Ammon's horn (tissue), 1 donor: Measurements from ENCODE around the gene IRX1.

ENCODE experiments used
- DNase-seq: peaks from one replicate; pipeline ENCODE4 v3.0.0-alpha.2; 2016; ENCODE audit warnings: low spot score

Gene IRX1

GRCh38 chr5:3600106-3601060 lies 4.8 kb downstream of the IRX1 start:
- no peak for DNase-seq

GRCh38 chr5:3601061-3601710 lies 5.6 kb downstream of the IRX1 start:
- DNase-seq, result no peak

- DNase-seq, result no peak
Observed at GRCh38 chr5:3601911-3602782, 6.5 kb downstream of the IRX1 start.

- DNase-seq, result no peak
Observed at GRCh38 chr5:3602785-3603502, 7.3 kb downstream of the IRX1 start.

- DNase-seq, result no peak
Observed at GRCh38 chr5:3604501-3604900, 8.9 kb downstream of the IRX1 start.

- no peak for DNase-seq
Observed at GRCh38 chr5:3605298-3606010, 9.8 kb downstream of the IRX1 start.

- DNase-seq, result no peak
Observed at GRCh38 chr5:3606121-3606831, 10.6 kb downstream of the IRX1 start.

- DNase-seq, result no peak
Observed at GRCh38 chr5:3607541-3608181, 12.0 kb downstream of the IRX1 start.

GRCh38 chr5:3609120-3609681 lies 13.6 kb downstream of the IRX1 start:
- DNase-seq, result no peak

- no peak for DNase-seq
Observed at GRCh38 chr5:3612591-3613042, 17.0 kb downstream of the IRX1 start.

- no peak for DNase-seq
Observed at GRCh38 chr5:3613726-3614125, 18.1 kb downstream of the IRX1 start.

- no peak for DNase-seq
Observed at GRCh38 chr5:3615217-3615616, 19.6 kb downstream of the IRX1 start.

GRCh38 chr5:3615829-3616228 lies 20.2 kb downstream of the IRX1 start:
- DNase-seq, result no peak

GRCh38 chr5:3619579-3619978 lies 23.9 kb downstream of the IRX1 start:
- no peak for DNase-seq

- no peak for DNase-seq
Observed at GRCh38 chr5:3622961-3623360, 27.3 kb downstream of the IRX1 start.

- DNase-seq, result no peak
Observed at GRCh38 chr5:3625626-3626025, 30.0 kb downstream of the IRX1 start.

GRCh38 chr5:3634061-3634460 lies 38.4 kb downstream of the IRX1 start:
- no peak for DNase-seq

- no peak for DNase-seq
Observed at GRCh38 chr5:3639175-3639574, 43.5 kb downstream of the IRX1 start.

- DNase-seq, result no peak
Observed at GRCh38 chr5:3642231-3642630, 46.6 kb downstream of the IRX1 start.
